ENCODE data around the gene IL20RB. TPM values are rescaled to one million over a fixed set of nuclear protein-coding genes. Genes with fewer than 3 reads are reported as not detected.

The IL20RB gene
- total and polyA plus RNA-seq, 2 of the 13 experiments (the other 11 are each of a cell fraction or from before 2014, with no cell fraction given): 0.22 to 0.32 TPM

DNA sequence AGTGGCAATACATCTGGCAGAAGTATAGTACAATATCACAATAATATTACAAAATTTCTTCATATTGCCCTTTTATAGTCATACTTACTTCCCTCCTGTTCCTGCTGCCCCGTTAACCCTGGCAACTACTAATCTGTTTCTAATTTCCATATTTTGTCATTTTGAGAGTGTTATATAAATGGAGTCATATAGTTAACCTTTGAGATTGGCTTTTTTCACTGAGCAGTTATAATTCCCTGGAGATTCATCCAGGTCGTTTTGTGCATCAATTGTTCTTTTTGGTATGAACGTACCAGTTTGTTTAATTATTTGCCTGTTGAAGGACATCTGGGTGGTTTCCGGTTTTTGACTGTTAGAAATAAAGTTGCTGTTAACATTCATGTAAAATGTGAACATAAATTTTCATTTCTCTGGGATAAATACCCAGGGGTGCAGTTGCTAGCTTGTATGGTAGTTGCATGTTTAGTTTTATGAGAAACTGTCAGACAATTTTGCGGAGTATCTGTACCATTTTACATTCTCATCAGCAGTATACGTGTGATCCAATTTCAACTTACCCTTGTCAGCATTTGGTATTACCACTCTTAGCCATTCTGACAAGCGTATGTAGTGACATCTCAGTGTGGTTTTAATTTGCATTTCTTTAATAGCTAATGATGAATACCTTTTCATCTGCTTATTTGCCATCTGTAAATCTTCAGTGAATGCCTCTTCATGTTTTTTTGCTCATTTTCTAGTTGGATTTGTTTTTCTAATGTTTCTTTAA, 32.2 kb upstream of the IL20RB start (continued):
- TF ChIP-seq, protein P1, sequence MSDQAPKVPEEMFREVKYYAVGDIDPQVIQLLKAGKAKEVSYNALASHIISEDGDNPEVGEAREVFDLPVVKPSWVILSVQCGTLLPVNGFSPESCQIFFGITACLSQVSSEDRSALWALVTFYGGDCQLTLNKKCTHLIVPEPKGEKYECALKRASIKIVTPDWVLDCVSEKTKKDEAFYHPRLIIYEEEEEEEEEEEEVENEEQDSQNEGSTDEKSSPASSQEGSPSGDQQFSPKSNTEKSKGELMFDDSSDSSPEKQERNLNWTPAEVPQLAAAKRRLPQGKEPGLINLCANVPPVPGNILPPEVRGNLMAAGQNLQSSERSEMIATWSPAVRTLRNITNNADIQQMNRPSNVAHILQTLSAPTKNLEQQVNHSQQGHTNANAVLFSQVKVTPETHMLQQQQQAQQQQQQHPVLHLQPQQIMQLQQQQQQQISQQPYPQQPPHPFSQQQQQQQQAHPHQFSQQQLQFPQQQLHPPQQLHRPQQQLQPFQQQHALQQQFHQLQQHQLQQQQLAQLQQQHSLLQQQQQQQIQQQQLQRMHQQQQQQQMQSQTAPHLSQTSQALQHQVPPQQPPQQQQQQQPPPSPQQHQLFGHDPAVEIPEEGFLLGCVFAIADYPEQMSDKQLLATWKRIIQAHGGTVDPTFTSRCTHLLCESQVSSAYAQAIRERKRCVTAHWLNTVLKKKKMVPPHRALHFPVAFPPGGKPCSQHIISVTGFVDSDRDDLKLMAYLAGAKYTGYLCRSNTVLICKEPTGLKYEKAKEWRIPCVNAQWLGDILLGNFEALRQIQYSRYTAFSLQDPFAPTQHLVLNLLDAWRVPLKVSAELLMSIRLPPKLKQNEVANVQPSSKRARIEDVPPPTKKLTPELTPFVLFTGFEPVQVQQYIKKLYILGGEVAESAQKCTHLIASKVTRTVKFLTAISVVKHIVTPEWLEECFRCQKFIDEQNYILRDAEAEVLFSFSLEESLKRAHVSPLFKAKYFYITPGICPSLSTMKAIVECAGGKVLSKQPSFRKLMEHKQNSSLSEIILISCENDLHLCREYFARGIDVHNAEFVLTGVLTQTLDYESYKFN (CRISPR knock-in tag; conservative IDR thresholded peaks at IDR 0.05): no peak
- TF ChIP-seq ZZZ3 (CRISPR knock-in tag; IDR thresholded peaks at IDR 0.05; ENCODE audit: borderline replicate concordance) (no peak), CHD2 (IDR thresholded peaks at IDR 0.05; ENCODE audit: low read depth, low read length) (no peak), ZNF557 (CRISPR knock-in tag; IDR thresholded peaks at IDR 0.05) (no peak)

GRCh38 chr3:136928240-136928639, 29.5 kb upstream of the IL20RB start:
- H3K4me2 ChIP-seq (ENCODE audit: low read depth, low read length): no peak overlapping the region
- H3K27me3 ChIP-seq (ENCODE audit: control insufficient read depth in 1 of 2, insufficient read depth in 2 of 2, low read length in 2 of 2): no peaks in the 10 kb centered on the region
- no peak overlapping the region for H2AFZ ChIP-seq (ENCODE audit: low read length)
- FAIRE-seq (no peak), ATAC-seq (no peak), DNase-seq (ENCODE audit: low spot score) (no peak)
- H3K79me2 ChIP-seq (ENCODE audit: insufficient read depth, low read length): peaks cover 19% of the 10 kb centered on the region
- CTCF ChIA-PET (ENCODE audit: low intra/inter-chr PET ratio, low total read pairs): no interaction called here
- H3K27ac ChIP-seq (ENCODE audit: extremely low read length, insufficient read depth, low read length): no peak overlapping the region
- intact Hi-C loops (cut with micrococcal nuclease; ENCODE audit: unreplicated experiment) (no loop called here), in situ Hi-C loops (cut with HindIII; ENCODE audit: extremely low pct_ligation_motif_present, low pct_unique_long_range_greater_than_20kb) (no loop called here)
- TF ChIP-seq NFE2L1 (CRISPR knock-in tag; IDR thresholded peaks at IDR 0.05; ENCODE audit: borderline replicate concordance): no peak
- no peak for TF ChIP-seq HNF4G (IDR thresholded peaks at IDR 0.05; ENCODE audit: borderline replicate concordance, low read depth, low read length)
- TF ChIP-seq HNF4G (CRISPR knock-in tag; IDR thresholded peaks at IDR 0.05; ENCODE audit: borderline replicate concordance, low read depth): no peak
- no peak for TF ChIP-seq ZNF136 (CRISPR knock-in tag; IDR thresholded peaks at IDR 0.05; ENCODE audit: low read depth)
- TF ChIP-seq ZBED4 (CRISPR knock-in tag; IDR thresholded peaks at IDR 0.05; ENCODE audit: borderline replicate concordance): no peak
- TF ChIP-seq POGZ (CRISPR knock-in tag; IDR thresholded peaks at IDR 0.05): no peak
- TF ChIP-seq, protein P2, sequence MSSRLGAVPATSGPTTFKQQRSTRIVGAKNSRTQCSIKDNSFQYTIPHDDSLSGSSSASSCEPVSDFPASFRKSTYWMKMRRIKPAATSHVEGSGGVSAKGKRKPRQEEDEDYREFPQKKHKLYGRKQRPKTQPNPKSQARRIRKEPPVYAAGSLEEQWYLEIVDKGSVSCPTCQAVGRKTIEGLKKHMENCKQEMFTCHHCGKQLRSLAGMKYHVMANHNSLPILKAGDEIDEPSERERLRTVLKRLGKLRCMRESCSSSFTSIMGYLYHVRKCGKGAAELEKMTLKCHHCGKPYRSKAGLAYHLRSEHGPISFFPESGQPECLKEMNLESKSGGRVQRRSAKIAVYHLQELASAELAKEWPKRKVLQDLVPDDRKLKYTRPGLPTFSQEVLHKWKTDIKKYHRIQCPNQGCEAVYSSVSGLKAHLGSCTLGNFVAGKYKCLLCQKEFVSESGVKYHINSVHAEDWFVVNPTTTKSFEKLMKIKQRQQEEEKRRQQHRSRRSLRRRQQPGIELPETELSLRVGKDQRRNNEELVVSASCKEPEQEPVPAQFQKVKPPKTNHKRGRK (CRISPR knock-in tag; IDR thresholded peaks at IDR 0.05): no peak
- TF ChIP-seq ADNP (CRISPR knock-in tag; IDR thresholded peaks at IDR 0.05): no peak
- no peak for TF ChIP-seq TAF15 (IDR thresholded peaks at IDR 0.05; ENCODE audit: low read depth, low read length, poor library complexity, severe bottlenecking)
- TF ChIP-seq ZNF510 (CRISPR knock-in tag; IDR thresholded peaks at IDR 0.05; ENCODE audit: low read depth): no peak
- no peaks in the 10 kb centered on the region for H3K4me1 ChIP-seq (ENCODE audit: insufficient read depth, low read length)
- no peak overlapping the region for H3K4me3 ChIP-seq (replicated peaks in 1 of 3; ENCODE audit: insufficient read depth in 1 of 3, low read depth in 2 of 3, low read length in 3 of 3)
- peaks cover 4 to 7% of the 10 kb centered on the region in 2 experiments; a peak in 3 of 5 replicates for H3K36me3 ChIP-seq (replicated peaks in 1 of 2; ENCODE audit: control insufficient read depth in 1 of 2, insufficient read depth in 2 of 2, low read length in 2 of 2)
- H4K20me1 ChIP-seq (ENCODE audit: insufficient read depth, low read length): no peaks in the 10 kb centered on the region
- no TSS peak for BruUV-seq (replicated peaks)
- no peaks in the 10 kb centered on the region for H3K9me3 ChIP-seq (ENCODE audit: low read length)
- POLR2A ChIA-PET: no interaction called here
- H3K9ac ChIP-seq (ENCODE audit: insufficient read depth, low read depth, low read length): no peak overlapping the region

Measured in HepG2 (cell line).